Measurements from ENCODE around the gene HOXC13.

Gene HOXC13

GRCh38 chr12:53924521-53925405, 13.9 kb upstream of the HOXC13 start:
- TF ChIP-seq FOXM1 (IDR thresholded peaks at IDR 0.05; ENCODE audit: borderline replicate concordance): no peak
- no peak for TF ChIP-seq HDGF (IDR thresholded peaks at IDR 0.05; ENCODE audit: borderline replicate concordance)
- TF ChIP-seq CTBP1 (IDR thresholded peaks at IDR 0.05; ENCODE audit: borderline replicate concordance): no peak
- TF ChIP-seq TARDBP (IDR thresholded peaks at IDR 0.05): no peak
- TF ChIP-seq FOXK2 (IDR thresholded peaks at IDR 0.05): no peak
- TF ChIP-seq ARNT (IDR thresholded peaks at IDR 0.05): no peak
- no peak for TF ChIP-seq LEF1 (IDR thresholded peaks at IDR 0.05; ENCODE audit: borderline replicate concordance)
- TF ChIP-seq SP1 (IDR thresholded peaks at IDR 0.05): no peak
- no peak for TF ChIP-seq BHLHE40 (IDR thresholded peaks at IDR 0.05; ENCODE audit: borderline replicate concordance)
- no peak for TF ChIP-seq ZNF384 (IDR thresholded peaks at IDR 0.05)
- no peak for TF ChIP-seq SUZ12 (IDR thresholded peaks at IDR 0.05)
- no peak for TF ChIP-seq FOXA1 (IDR thresholded peaks at IDR 0.05)
- no peak for TF ChIP-seq ELF4 (IDR thresholded peaks at IDR 0.05)
- no peak for DNase-seq (ENCODE audit: extremely low spot score)
- ChIA-PET CTCF (no interaction called here), POLR2A (no interaction called here)

GRCh38 chr12:53927220-53928029, 11.2 kb upstream of the HOXC13 start:
- TF ChIP-seq TARDBP (IDR thresholded peaks at IDR 0.05) (no peak), LEF1 (IDR thresholded peaks at IDR 0.05; ENCODE audit: borderline replicate concordance) (no peak), ZNF384 (IDR thresholded peaks at IDR 0.05) (no peak), FOXM1 (IDR thresholded peaks at IDR 0.05; ENCODE audit: borderline replicate concordance) (no peak), SUZ12 (IDR thresholded peaks at IDR 0.05) (no peak), FOXK2 (IDR thresholded peaks at IDR 0.05) (no peak), ARNT (IDR thresholded peaks at IDR 0.05) (no peak), NFRKB (IDR thresholded peaks at IDR 0.05) (no peak)
- ChIA-PET CTCF (no interaction called here), POLR2A (no interaction called here)
- DNase-seq (ENCODE audit: extremely low spot score): no peak

- DNase-seq (ENCODE audit: extremely low spot score): no peak
- ChIA-PET CTCF (interaction anchor here (0.5 to 1.1 kb wide), 2 partner anchors 10 to 185 kb away, joined by 3 read pairs; no protein-coding TSS in a partner anchor), POLR2A (no interaction called here)
- TF ChIP-seq ARNT (IDR thresholded peaks at IDR 0.05) (no peak), NFRKB (IDR thresholded peaks at IDR 0.05) (no peak), FOXA1 (IDR thresholded peaks at IDR 0.05) (no peak), HDGF (IDR thresholded peaks at IDR 0.05; ENCODE audit: borderline replicate concordance) (no peak), TARDBP (IDR thresholded peaks at IDR 0.05) (no peak), BHLHE40 (IDR thresholded peaks at IDR 0.05; ENCODE audit: borderline replicate concordance) (no peak), ZNF384 (IDR thresholded peaks at IDR 0.05) (no peak), FOXM1 (IDR thresholded peaks at IDR 0.05; ENCODE audit: borderline replicate concordance) (no peak), SP1 (IDR thresholded peaks at IDR 0.05) (no peak), SUZ12 (IDR thresholded peaks at IDR 0.05) (no peak), ELF4 (IDR thresholded peaks at IDR 0.05) (no peak), L3MBTL2 (conservative IDR thresholded peaks at IDR 0.05) (no peak), FOXK2 (IDR thresholded peaks at IDR 0.05) (no peak), PKNOX1 (IDR thresholded peaks at IDR 0.05) (no peak), LEF1 (IDR thresholded peaks at IDR 0.05; ENCODE audit: borderline replicate concordance) (no peak), CTBP1 (IDR thresholded peaks at IDR 0.05; ENCODE audit: borderline replicate concordance) (no peak)
Measured at GRCh38 chr12:53928054-53928835, 10.4 kb upstream of the HOXC13 start.

GRCh38 chr12:53929527-53929926, 9.1 kb upstream of the HOXC13 start:
- TF ChIP-seq HDGF (IDR thresholded peaks at IDR 0.05; ENCODE audit: borderline replicate concordance) (no peak), CTBP1 (IDR thresholded peaks at IDR 0.05; ENCODE audit: borderline replicate concordance) (no peak), PKNOX1 (IDR thresholded peaks at IDR 0.05) (no peak), SP1 (IDR thresholded peaks at IDR 0.05) (no peak), NFRKB (IDR thresholded peaks at IDR 0.05) (no peak), ELF4 (IDR thresholded peaks at IDR 0.05) (no peak), ZNF384 (IDR thresholded peaks at IDR 0.05) (no peak), SUZ12 (IDR thresholded peaks at IDR 0.05) (no peak), LEF1 (IDR thresholded peaks at IDR 0.05; ENCODE audit: borderline replicate concordance) (no peak), FOXM1 (IDR thresholded peaks at IDR 0.05; ENCODE audit: borderline replicate concordance) (no peak), FOXK2 (IDR thresholded peaks at IDR 0.05) (no peak), ARNT (IDR thresholded peaks at IDR 0.05) (no peak), L3MBTL2 (conservative IDR thresholded peaks at IDR 0.05) (no peak), BHLHE40 (IDR thresholded peaks at IDR 0.05; ENCODE audit: borderline replicate concordance) (no peak), FOXA1 (IDR thresholded peaks at IDR 0.05) (no peak), TARDBP (IDR thresholded peaks at IDR 0.05) (no peak)
- no peak for DNase-seq (ENCODE audit: extremely low spot score)
- ChIA-PET POLR2A (interaction anchor here (0.6 kb wide), 1 partner anchor 50 kb away, joined by 3 read pairs; no protein-coding TSS in a partner anchor), CTCF (no interaction called here)

- ChIA-PET CTCF (no interaction called here), POLR2A (no interaction called here)
- TF ChIP-seq LEF1 (IDR thresholded peaks at IDR 0.05; ENCODE audit: borderline replicate concordance) (no peak), NFRKB (IDR thresholded peaks at IDR 0.05) (no peak), ARNT (IDR thresholded peaks at IDR 0.05) (no peak), HDGF (IDR thresholded peaks at IDR 0.05; ENCODE audit: borderline replicate concordance) (no peak), FOXA1 (IDR thresholded peaks at IDR 0.05) (no peak)
Measured at GRCh38 chr12:53930591-53931255, 7.9 kb upstream of the HOXC13 start.

More at GRCh38 chr12:53930591-53931255, 7.9 kb upstream of the HOXC13 start:
- DNase-seq (ENCODE audit: extremely low spot score): no peak

All from HEK293T (cell line).